H9 (cell line): ENCODE results near the gene ITGA8. TPM values are rescaled to one million over a fixed set of nuclear protein-coding genes. Genes with fewer than 3 reads are reported as not detected.
"Not testable (repeated sequence)": the region's sequence is repeated elsewhere in the genome, so short reads cannot be mapped to it uniquely, and the experiment has no call there.

Source experiments
- DNase-seq: peaks from one replicate; pipeline ENCODE4 v3.0.0-alpha.2; 2017
- H2AFZ ChIP-seq: one replicate; pipeline ENCODE4 v1.6.1; 2013; ENCODE audit warnings: mild to moderate bottlenecking, low read length, control low read depth, moderate library complexity
- H2AK5ac ChIP-seq: 2 replicates; pipeline ENCODE4 v1.6.1; 2013; ENCODE audit warnings: low read length, control low read depth, mixed read lengths; ENCODE audit not compliant: insufficient read length
- H2BK120ac ChIP-seq: one replicate; pipeline ENCODE4 v1.6.1; 2013; ENCODE audit warnings: low read depth, mild to moderate bottlenecking, low read length, control low read depth, inconsistent platforms; ENCODE audit not compliant: poor library complexity, severe bottlenecking
- H2BK12ac ChIP-seq: 2 replicates; pipeline ENCODE4 v1.6.1; 2013; ENCODE audit warnings: low read length, control low read depth, mixed read lengths, low read depth; ENCODE audit not compliant: insufficient read length
- H2BK15ac ChIP-seq: 2 replicates; pipeline ENCODE4 v1.6.1; 2013; ENCODE audit warnings: low read depth, low read length, control low read depth
- H2BK20ac ChIP-seq: one replicate; pipeline ENCODE4 v1.6.1; 2013; ENCODE audit warnings: low read depth, mild to moderate bottlenecking, low read length, control low read depth, inconsistent platforms; ENCODE audit not compliant: poor library complexity, severe bottlenecking
- H2BK5ac ChIP-seq: 2 replicates; pipeline ENCODE4 v1.6.1; 2013; ENCODE audit warnings: low read length, control low read depth, mixed read lengths; ENCODE audit not compliant: insufficient read length
- H3K14ac ChIP-seq: 2 replicates; pipeline ENCODE4 v1.6.1; 2013; ENCODE audit warnings: low read length, control low read depth; ENCODE audit not compliant: insufficient read depth
- H3K18ac ChIP-seq: 2 replicates; pipeline ENCODE4 v1.6.1; 2013; ENCODE audit warnings: low read depth, mild to moderate bottlenecking, mixed read lengths, low read length, control low read depth; ENCODE audit not compliant: insufficient read length
- H3K23ac ChIP-seq: 2 replicates; pipeline ENCODE4 v1.6.1; 2013; ENCODE audit warnings: low read length, control low read depth, mixed read lengths, low read depth; ENCODE audit not compliant: insufficient read length
- H3K23me2 ChIP-seq: 2 replicates; pipeline ENCODE4 v1.6.1; 2013; ENCODE audit warnings: low read depth, mild to moderate bottlenecking, mixed read lengths, low read length, control low read depth; ENCODE audit not compliant: insufficient read length, poor library complexity, severe bottlenecking
- H3K27ac ChIP-seq: 2 replicates; pipeline ENCODE4 v1.5.1; 2013; ENCODE audit warnings: low read length, control low read depth, mixed read lengths, low read depth; ENCODE audit not compliant: insufficient read length
- H3K27me3 ChIP-seq: 2 replicates; pipeline ENCODE4 v1.6.1; 2013; ENCODE audit warnings: low read length, control low read depth, inconsistent platforms; ENCODE audit not compliant: insufficient read depth
- H3K4ac ChIP-seq: 2 replicates; pipeline ENCODE4 v1.6.1; 2013; ENCODE audit warnings: low read depth, mild to moderate bottlenecking, control low read depth, inconsistent platforms, low read length, moderate library complexity
- H3K4me1 ChIP-seq: 2 replicates; pipeline ENCODE4 v1.6.1; 2013; ENCODE audit warnings: low read length, control low read depth, inconsistent platforms; ENCODE audit not compliant: insufficient read depth
- H3K4me2 ChIP-seq: 2 replicates; pipeline ENCODE4 v1.6.1; 2013; ENCODE audit warnings: low read length, control low read depth, mixed read lengths; ENCODE audit not compliant: insufficient read length, insufficient read depth
- H3K56ac ChIP-seq: 2 replicates; pipeline ENCODE4 v1.6.1; 2013; ENCODE audit warnings: low read depth, mild to moderate bottlenecking, mixed read lengths, low read length, control low read depth; ENCODE audit not compliant: insufficient read length
- H3K79me1 ChIP-seq: 2 replicates; pipeline ENCODE4 v1.6.1; 2013; ENCODE audit warnings: low read depth, mild to moderate bottlenecking, moderate library complexity, low read length, control low read depth, inconsistent platforms; ENCODE audit not compliant: insufficient read depth, poor library complexity, severe bottlenecking
- H3K79me2 ChIP-seq: 2 replicates; pipeline ENCODE4 v1.6.1; 2013; ENCODE audit warnings: low read length, control low read depth, inconsistent platforms; ENCODE audit not compliant: insufficient read depth
- H3K9ac ChIP-seq: 2 replicates; pipeline ENCODE4 v1.6.1; 2013; ENCODE audit warnings: low read length, control low read depth, mixed read lengths; ENCODE audit not compliant: insufficient read length; ENCODE audit errors: extremely low read depth
- H3K9me3 ChIP-seq: one replicate; pipeline ENCODE4 v1.6.1; 2013; ENCODE audit warnings: low read depth, low read length, inconsistent platforms; ENCODE audit not compliant: control insufficient read depth
- H3T11ph ChIP-seq: one replicate; pipeline ENCODE4 v1.6.1; 2013; ENCODE audit warnings: mild to moderate bottlenecking, low read length, control low read depth, inconsistent platforms
- H4K20me1 ChIP-seq: one replicate; pipeline ENCODE4 v1.6.1; 2013; ENCODE audit not compliant: control insufficient read depth, insufficient read length, insufficient read depth
- H4K5ac ChIP-seq: 2 replicates; pipeline ENCODE4 v1.6.1; 2013; ENCODE audit warnings: low read depth, mild to moderate bottlenecking, mixed read lengths, low read length, control low read depth; ENCODE audit not compliant: insufficient read length
- H4K8ac ChIP-seq: replicated peaks from 2 replicates; pipeline ENCODE4 v1.6.1; 2013; ENCODE audit warnings: low read length, control low read depth, mixed read lengths, low read depth; ENCODE audit not compliant: insufficient read length
- H4K91ac ChIP-seq: 2 replicates; pipeline ENCODE4 v1.6.1; 2013; ENCODE audit warnings: low read depth, mild to moderate bottlenecking, moderate library complexity, mixed read lengths, low read length, control low read depth; ENCODE audit not compliant: insufficient read length
- H3K27ac Mint-ChIP-seq, 3 experiments: 2 replicates in 2 of 3; 3 replicates in 1 of 3; pipeline ENCODE4 v1.8.0; 2020 to 2021; ENCODE audit warnings: mixed read lengths in 3 of 3, mild to moderate bottlenecking in 1 of 3, moderate library complexity in 1 of 3
- H3K27me3 Mint-ChIP-seq: 2 replicates; pipeline ENCODE4 v1.8.0; 2021; ENCODE audit warnings: low read depth, mild to moderate bottlenecking, moderate library complexity, mixed read lengths
- H3K36me3 Mint-ChIP-seq, 3 experiments: 2 replicates in 2 of 3; 3 replicates in 1 of 3; pipeline ENCODE4 v1.8.0; 2020 to 2021; ENCODE audit warnings: low read depth in 3 of 3, mixed read lengths in 3 of 3; ENCODE audit not compliant: insufficient read depth in 1 of 3
- H3K4me1 Mint-ChIP-seq, 2 experiments: 2 replicates each; pipeline ENCODE4 v1.8.0; 2020; ENCODE audit warnings: mixed read lengths in 2 of 2
- H3K4me3 Mint-ChIP-seq, 2 experiments: 2 replicates in 1 of 2; 3 replicates in 1 of 2; pipeline ENCODE4 v1.8.0; 2020 to 2021; ENCODE audit warnings: mild to moderate bottlenecking in 2 of 2, mixed read lengths in 2 of 2, moderate library complexity in 1 of 2
- H3K9me3 Mint-ChIP-seq, 2 experiments: 2 replicates in 1 of 2; 3 replicates in 1 of 2; pipeline ENCODE4 v1.8.0; 2020; ENCODE audit warnings: mild to moderate bottlenecking in 2 of 2, mixed read lengths in 2 of 2, moderate library complexity in 1 of 2
- CTCF ChIP-seq: fragments of 200-600 bp; sonication (generic); conservative IDR thresholded peaks from 3 replicates; pipeline ENCODE4 v1.8.0; 2021; ENCODE audit warnings: antibody characterized with exemption, mild to moderate bottlenecking
- WGBS: extraction: QIAGEN DNeasy Blood & Tissue Kit; methylation state at CpG from one replicate; pipeline ENCODE4 v1.1.7; 2013; ENCODE audit warnings: missing lambda C conversion rate, low lambda C conversion rate, mixed read lengths; ENCODE audit not compliant: insufficient read length; ENCODE audit errors: extremely low coverage; 5-methylcytosine and 5-hydroxymethylcytosine counted together
- total RNA-seq: library from RNA; stranded (reverse); gene quantifications from 2 replicates; pipeline ENCODE4 v1.2.1, GENCODE V29; 2021

ITGA8 gene
- total RNA-seq, 1 experiment from 2014 or later: not detected

- Histone ChIP-seq H2BK120ac (no peak overlapping the region), H3K27ac (no peak overlapping the region), H3K14ac (no peak overlapping the region), H3K27me3 (no peaks in the 10 kb centered on the region), H3K4me2 (no peak overlapping the region), H4K5ac (no peak overlapping the region), H3K18ac (no peak overlapping the region), H3K9me3 (no peaks in the 10 kb centered on the region), H2AK5ac (no peak overlapping the region), H3K79me2 (no peaks in the 10 kb centered on the region), H2BK5ac (no peak overlapping the region), H3K4ac (no peak overlapping the region), H3K9ac (no peak overlapping the region), H3K4me1 (no peaks in the 10 kb centered on the region), H2BK12ac (no peak overlapping the region), H2BK20ac (no peak overlapping the region), H3T11ph (no peak overlapping the region), H3K23me2 (no peaks in the 10 kb centered on the region), H3K23ac (no peak overlapping the region), H2AFZ (no peak overlapping the region), H3K56ac (no peak overlapping the region), H4K91ac (no peak overlapping the region), H2BK15ac (no peak overlapping the region), H4K20me1 (no peaks in the 10 kb centered on the region), H3K79me1 (no peaks in the 10 kb centered on the region), H4K8ac (no peak overlapping the region)
- no peak for DNase-seq
- Mint-ChIP-seq H3K4me1 (peaks cover 5 to 12% of the 10 kb centered on the region in 2 experiments), H3K27ac (no peak overlapping the region), H3K36me3 (no peaks in the 10 kb centered on the region), H3K9me3 (peaks cover 2% of the 10 kb centered on the region in 2 experiments; a peak in 2 of 5 replicates), H3K27me3 (no peaks in the 10 kb centered on the region), H3K4me3 (no peak overlapping the region)
- WGBS: no CpG with 5 or more reads among the region's 4 CpGs
- TF ChIP-seq CTCF: no peak
Observed at GRCh38 chr10:15632456-15633091, 87.1 kb downstream of the ITGA8 start.

DNA sequence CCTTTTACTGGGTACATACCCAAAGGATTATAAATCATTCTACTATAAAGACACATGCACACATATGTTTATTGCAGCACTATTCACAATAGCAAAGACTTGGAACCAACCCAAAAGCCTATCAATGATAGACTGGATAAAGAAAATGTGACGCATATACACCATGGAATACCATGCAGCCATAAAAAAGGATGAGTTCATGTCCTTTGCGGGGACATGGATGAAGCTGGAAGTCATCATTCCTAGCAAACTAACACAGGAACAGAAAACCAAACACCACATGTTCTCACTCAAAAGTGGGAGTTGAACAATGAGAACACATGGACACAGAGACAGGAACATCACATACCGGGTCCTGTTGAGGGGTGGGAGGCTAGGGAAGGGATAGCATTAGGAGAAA, 88.5 kb downstream of the ITGA8 start:
- not testable (repeated sequence) for H2BK5ac ChIP-seq, H2BK15ac ChIP-seq, H3K4me2 ChIP-seq, H2BK120ac ChIP-seq, DNase-seq, H3K27ac Mint-ChIP-seq, H3K36me3 Mint-ChIP-seq, H4K8ac ChIP-seq, H3K79me2 ChIP-seq, H2AFZ ChIP-seq, H2BK20ac ChIP-seq, H4K20me1 ChIP-seq, H3K4ac ChIP-seq, H4K5ac ChIP-seq, H3K27ac ChIP-seq, H3K27me3 Mint-ChIP-seq, H2BK12ac ChIP-seq, H3K18ac ChIP-seq, H3K4me1 Mint-ChIP-seq, H3K9ac ChIP-seq, H3K79me1 ChIP-seq, H3K9me3 ChIP-seq, H2AK5ac ChIP-seq, H3K4me1 ChIP-seq, H4K91ac ChIP-seq, H3K56ac ChIP-seq, H3K4me3 Mint-ChIP-seq, H3T11ph ChIP-seq, H3K9me3 Mint-ChIP-seq, H3K23ac ChIP-seq, H3K23me2 ChIP-seq, H3K14ac ChIP-seq, H3K27me3 ChIP-seq
- WGBS: no CpG with 5 or more reads among the region's 3 CpGs
